ENCODE results near the gene CLEC10A.
A peak's percentile ranks its signal among the peaks of the same experiment; 100 is the strongest.

CLEC10A gene

DNA sequence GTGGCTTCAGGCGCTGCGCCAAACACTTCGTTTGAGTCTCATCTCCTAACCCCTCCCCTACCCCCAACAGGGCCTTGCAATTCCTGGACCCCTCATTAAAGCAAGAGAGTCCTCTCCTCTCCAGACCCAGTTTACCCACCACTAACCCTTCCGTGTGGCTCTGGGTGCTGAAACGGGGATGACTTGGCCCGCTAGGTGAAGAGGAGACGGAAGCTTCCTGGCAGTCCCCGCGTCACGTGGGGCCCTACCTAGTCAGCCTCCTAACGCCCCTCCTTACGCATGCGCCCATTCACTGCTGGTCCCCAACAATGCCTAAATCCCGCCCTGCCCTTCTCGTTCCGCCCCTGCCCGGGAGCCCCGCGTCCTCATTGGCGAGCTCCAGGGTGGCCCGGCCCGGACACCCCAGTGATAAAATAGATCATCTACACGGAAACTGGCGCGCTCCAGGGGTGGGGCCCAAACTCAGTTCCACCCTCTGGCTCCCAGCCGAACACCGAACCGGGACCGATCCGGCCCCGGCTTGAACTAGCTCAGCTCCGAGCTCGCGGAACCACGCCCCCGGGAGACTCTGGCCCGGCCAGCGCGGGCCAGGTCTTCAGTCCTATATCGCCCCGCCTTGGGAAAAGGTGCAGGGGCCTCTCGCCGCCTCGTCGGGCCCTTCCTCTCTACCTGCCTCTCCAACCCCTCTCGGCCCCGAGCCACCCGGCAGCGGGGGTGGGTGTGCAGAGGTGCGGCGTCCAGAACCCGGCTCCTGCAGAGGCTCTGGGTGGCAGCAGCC is 44.3 kb downstream of the CLEC10A start, which contains the start of gene SLC16A13:
SLC16A13 (plus strand) TSS at position 425 of the 778 bp plus-strand sequence. CDS start 368 bp downstream, outside the sequence.
- peak; percentile 92 for DNase-seq

DNA sequence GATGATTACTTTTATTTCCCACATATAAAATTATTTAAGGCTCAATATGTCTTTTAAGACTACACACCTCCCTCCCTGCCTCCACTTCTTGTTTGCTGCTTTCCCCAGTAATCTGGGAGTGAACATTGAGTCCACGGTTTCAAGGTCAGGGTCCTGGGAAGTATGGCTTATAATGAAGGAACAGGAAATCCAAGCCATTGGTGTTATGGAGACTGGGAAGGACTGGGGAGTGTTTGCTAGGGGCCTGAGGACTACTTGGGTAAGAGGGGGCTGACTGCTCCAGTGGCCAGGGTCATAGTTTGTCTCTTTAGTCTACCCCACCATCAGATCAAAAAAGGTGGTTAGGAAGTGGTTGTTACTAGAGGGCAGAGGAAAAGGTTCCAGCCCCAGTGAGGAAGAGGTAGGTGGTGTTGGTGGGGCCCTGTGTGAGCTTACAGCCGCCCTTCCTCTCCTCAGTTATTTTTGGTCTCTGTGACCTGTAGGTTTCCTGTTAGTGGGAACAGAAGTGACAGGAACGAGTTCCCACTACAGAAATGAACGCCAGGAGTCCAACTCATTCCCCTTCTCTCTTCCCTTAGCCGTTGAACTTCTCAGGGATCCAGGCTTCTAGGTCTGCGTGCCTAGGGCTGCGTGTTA is 45.0 kb downstream of the CLEC10A start:
- no peak for DNase-seq

- DNase-seq, result no peak
Measured at GRCh38 chr17:7029659-7030058, 50.4 kb downstream of the CLEC10A start.

GRCh38 chr17:7029096-7029495 is 51.0 kb downstream of the CLEC10A start:
- DNase-seq, result no peak

DNA sequence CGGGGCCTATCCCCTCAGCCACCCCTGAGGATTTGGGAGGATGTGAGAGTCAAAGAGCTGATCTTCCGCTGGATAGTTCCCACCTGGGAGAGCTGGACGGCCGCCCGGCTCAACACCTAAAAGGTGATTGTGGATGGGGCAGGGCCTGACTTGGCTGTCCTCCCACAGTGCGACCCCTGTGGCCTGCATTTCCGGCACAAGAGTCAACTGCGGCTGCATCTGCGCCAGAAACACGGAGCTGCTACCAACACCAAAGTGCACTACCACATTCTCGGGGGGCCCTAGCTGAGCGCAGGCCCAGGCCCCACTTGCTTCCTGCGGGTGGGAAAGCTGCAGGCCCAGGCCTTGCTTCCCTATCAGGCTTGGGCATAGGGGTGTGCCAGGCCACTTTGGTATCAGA is 52.7 kb downstream of the CLEC10A start:
- no peak for DNase-seq

DNA sequence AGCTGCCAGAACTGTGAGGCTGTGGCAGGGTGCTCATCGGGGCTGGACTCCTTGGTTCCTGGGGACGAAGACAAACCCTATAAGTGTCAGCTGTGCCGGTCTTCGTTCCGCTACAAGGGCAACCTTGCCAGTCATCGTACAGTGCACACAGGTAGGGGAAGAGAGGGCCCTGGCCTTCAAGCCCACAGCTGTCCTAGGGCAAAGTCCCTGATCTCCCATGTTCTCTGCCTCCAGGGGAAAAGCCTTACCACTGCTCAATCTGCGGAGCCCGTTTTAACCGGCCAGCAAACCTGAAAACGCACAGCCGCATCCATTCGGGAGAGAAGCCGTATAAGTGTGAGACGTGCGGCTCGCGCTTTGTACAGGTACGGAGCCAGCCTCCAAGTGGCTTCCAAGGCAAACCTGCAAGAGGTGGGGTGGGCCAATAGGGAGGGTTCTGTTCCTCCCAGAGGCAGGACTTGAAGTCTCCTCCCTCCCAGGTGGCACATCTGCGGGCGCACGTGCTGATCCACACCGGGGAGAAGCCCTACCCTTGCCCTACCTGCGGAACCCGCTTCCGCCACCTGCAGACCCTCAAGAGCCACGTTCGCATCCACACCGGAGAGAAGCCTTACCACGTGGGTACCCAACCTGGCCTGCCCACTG is 53.5 kb downstream of the CLEC10A start:
- no peak for DNase-seq

DNA sequence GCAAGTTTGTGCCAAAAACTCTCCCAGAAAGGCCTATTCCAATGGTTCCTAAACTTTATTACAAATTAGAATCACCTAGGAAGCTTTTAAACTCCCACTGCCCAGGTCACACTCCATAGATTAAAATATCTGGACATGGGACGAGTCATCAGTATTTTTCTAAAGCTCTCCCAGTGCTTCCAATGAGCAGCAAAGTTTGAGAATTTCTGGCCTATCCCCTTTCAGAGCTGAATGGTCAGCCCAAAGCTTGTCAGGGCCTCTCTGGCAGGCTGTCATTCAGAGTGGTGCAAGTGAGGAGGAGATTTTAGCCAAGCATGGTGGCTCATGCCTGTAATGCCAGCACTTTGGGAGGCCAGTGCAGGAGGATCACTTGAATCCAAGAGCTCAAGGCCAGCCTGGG is 54.8 kb downstream of the CLEC10A start:
- DNase-seq, result no peak

Data from right hindlimb (tissue), 1 donor.